Uterus (tissue), 4 donors: ENCODE data around the gene SYN1. TPM values are rescaled to one million over a fixed set of nuclear protein-coding genes. Genes with fewer than 3 reads are reported as not detected.

ENCODE experiments used
- DNase-seq, 2 donors: peaks; one replicate each; pipeline ENCODE4 v3.0.0-alpha.2; 2019 to 2020
- H3K27ac ChIP-seq, 2 donors: fragments of 200-600 bp; sonication (generic); 1 replicate in 1 of 2; 2 replicates in 1 of 2; pipeline ENCODE4 v1.5.1; 2016 to 2018
- H3K27me3 ChIP-seq, 2 donors: fragments of 200-600 bp; sonication (generic); one replicate each; pipeline ENCODE4 v1.5.1; 2018 to 2019; ENCODE audit warnings: control low read depth in 1 of 2
- H3K36me3 ChIP-seq, 2 donors: fragments of 200-600 bp; sonication (generic); one replicate each; pipeline ENCODE4 v1.5.1; 2019; ENCODE audit warnings: control low read depth in 1 of 2
- H3K4me1 ChIP-seq, 2 donors: fragments of 200-600 bp; sonication (generic); one replicate each; pipeline ENCODE4 v1.5.1; 2018 to 2019; ENCODE audit warnings: control low read depth in 1 of 2
- H3K4me3 ChIP-seq, 2 donors: fragments of 200-600 bp; sonication (generic); 1 replicate in 1 of 2; 2 replicates in 1 of 2; pipeline ENCODE4 v1.5.1; 2018 to 2019; ENCODE audit warnings: mild to moderate bottlenecking in 1 of 2
- H3K9me3 ChIP-seq, 2 donors: fragments of 200-600 bp; sonication (generic); one replicate each; pipeline ENCODE4 v1.5.1; 2019; ENCODE audit warnings: control low read depth in 1 of 2
- CTCF ChIP-seq, 4 experiments: fragments of 200-600 bp in 2 of 4; fragments of 450-650 bp in 2 of 4; sonication (generic) in 2 of 4; IDR thresholded peaks; one replicate each; pipeline ENCODE4 v1.5.1; 2016 to 2019; ENCODE audit warnings: antibody characterized with exemption in 4 of 4, mild to moderate bottlenecking in 2 of 4, moderate library complexity in 1 of 4
- POLR2A ChIP-seq, 2 donors: fragments of 450-650 bp; IDR thresholded peaks; one replicate each; pipeline ENCODE4 v1.6.1; 2016; ENCODE audit warnings: antibody characterized with exemption in 2 of 2, mild to moderate bottlenecking in 1 of 2, moderate library complexity in 1 of 2
- intact Hi-C: fragments of 100-400 bp; cut with DNase I; formaldehyde crosslinking; loops from one replicate; pipeline ENCODE4 v1.15.1; 2023; ENCODE audit warnings: low total_unique reads
- total RNA-seq, 4 donors: library from RNA; depleted of rRNA in 3 of 4; stranded (reverse); fragments of >200 nt in 3 of 4; gene quantifications; one replicate each; pipeline versions ENCODE4 v1.1.0 to v1.2.4, GENCODE V29; 2014 to 2023
- donor health status: DM: yes; HTN: yes; CAD: no.

SYN1 gene
- total RNA-seq, 4 donors from 2014 or later, result 1.2 to 1.5 TPM; not detected in 2

- intact Hi-C loops, result no loop called here
- TF ChIP-seq CTCF (IDR thresholded peaks at IDR 0.05), result no peak
- TF ChIP-seq POLR2A (IDR thresholded peaks at IDR 0.05), result no peak
Observed at GRCh38 chrX:47634871-47635575, 15.4 kb upstream of the SYN1 start.

GRCh38 chrX:47633689-47634590, 14.3 kb upstream of the SYN1 start:
- intact Hi-C loops, result no loop called here
- no peaks in the 10 kb centered on the region for H3K36me3 ChIP-seq
- TF ChIP-seq POLR2A (IDR thresholded peaks at IDR 0.05) (no peak), CTCF (IDR thresholded peaks at IDR 0.05) (no peak)
- no peaks in the 10 kb centered on the region for H3K27me3 ChIP-seq
- no peak overlapping the region for H3K4me3 ChIP-seq
- no peaks in the 10 kb centered on the region for H3K9me3 ChIP-seq
- no peaks in the 10 kb centered on the region for H3K4me1 ChIP-seq
- H3K27ac ChIP-seq, result no peak overlapping the region
- no peak for DNase-seq

More at GRCh38 chrX:47634871-47635575, 15.4 kb upstream of the SYN1 start:
- DNase-seq, result no peak
- Histone ChIP-seq H3K27me3 (no peaks in the 10 kb centered on the region), H3K36me3 (no peaks in the 10 kb centered on the region), H3K4me3 (no peak overlapping the region), H3K4me1 (no peaks in the 10 kb centered on the region), H3K27ac (no peak overlapping the region), H3K9me3 (no peaks in the 10 kb centered on the region)

GRCh38 chrX:47632666-47633065, 13.0 kb upstream of the SYN1 start:
- no peaks in the 10 kb centered on the region for H3K36me3 ChIP-seq
- no peaks in the 10 kb centered on the region for H3K4me1 ChIP-seq
- DNase-seq, result no peak
- no peaks in the 10 kb centered on the region for H3K27me3 ChIP-seq
- no peak for TF ChIP-seq POLR2A (IDR thresholded peaks at IDR 0.05)
- TF ChIP-seq CTCF (IDR thresholded peaks at IDR 0.05), result no peak
- intact Hi-C loops, result no loop called here
- H3K27ac ChIP-seq, result no peak overlapping the region
- no peak overlapping the region for H3K4me3 ChIP-seq
- no peaks in the 10 kb centered on the region for H3K9me3 ChIP-seq

GRCh38 chrX:47631676-47632075, 12.0 kb upstream of the SYN1 start:
- no peaks in the 10 kb centered on the region for H3K27me3 ChIP-seq
- intact Hi-C loops, result no loop called here
- H3K9me3 ChIP-seq, result no peaks in the 10 kb centered on the region
- H3K27ac ChIP-seq, result no peak overlapping the region
- no peak for DNase-seq
- H3K4me3 ChIP-seq, result no peak overlapping the region
- no peak for TF ChIP-seq CTCF (IDR thresholded peaks at IDR 0.05)
- no peak for TF ChIP-seq POLR2A (IDR thresholded peaks at IDR 0.05)
- no peaks in the 10 kb centered on the region for H3K4me1 ChIP-seq
- H3K36me3 ChIP-seq, result no peaks in the 10 kb centered on the region
